Naive thymus-derived CD4-positive, alpha-beta T cell (primary cell): ENCODE results near the gene CCDC33. TPM values are rescaled to one million over a fixed set of nuclear protein-coding genes. Genes with fewer than 3 reads are reported as not detected.

ENCODE experiments used
- ATAC-seq: fragments of 150-1000 bp; cut with Tn5 transposase; 2 replicates; pipeline ENCODE4 v1.10.0; 2021; ENCODE audit warnings: mild to moderate bottlenecking, moderate library complexity
- CTCF ChIA-PET: fragments of 350-600 bp; sonication (Branson Sonifier 250); formaldehyde crosslinking; loops from one replicate; lab custom pipeline; 2021; ENCODE audit warnings: antibody characterized with exemption; lab: Charles Lee
- POLR2A ChIA-PET: fragments of 350-600 bp; sonication (Branson Sonifier 250); formaldehyde crosslinking; loops from one replicate; lab custom pipeline; 2021; ENCODE audit warnings: antibody characterized with exemption, inconsistent platforms; lab: Charles Lee
- DNase-seq, 9 donors: peaks; one replicate each; pipeline versions ENCODE4 v3.0.0 to v3.0.0-alpha.2; 2020 to 2022; ENCODE audit warnings: mixed read lengths in 1 of 9
- H3K27ac ChIP-seq: one replicate; pipeline ENCODE4 v1.7.0; 2013; ENCODE audit warnings: mild to moderate bottlenecking, low read depth, low read length, moderate library complexity
- H3K27me3 ChIP-seq, 2 donors: one replicate each; pipeline ENCODE4 v1.7.0; 2013; ENCODE audit warnings: low read length in 2 of 2, mild to moderate bottlenecking in 2 of 2, moderate library complexity in 2 of 2; ENCODE audit not compliant: control insufficient read depth in 2 of 2, insufficient read depth in 2 of 2
- H3K36me3 ChIP-seq, 3 experiments: 1 replicate in 2 of 3; 2 replicates in 1 of 3; pipeline ENCODE4 v1.7.0; 2013; ENCODE audit warnings: low read length in 3 of 3, mild to moderate bottlenecking in 3 of 3, moderate library complexity in 1 of 3; ENCODE audit not compliant: insufficient read depth in 3 of 3, control insufficient read depth in 2 of 3
- H3K4me1 ChIP-seq, 2 donors: one replicate each; pipeline ENCODE4 v1.7.0; 2013; ENCODE audit warnings: low read length in 2 of 2, mild to moderate bottlenecking in 2 of 2, moderate library complexity in 1 of 2; ENCODE audit not compliant: control insufficient read depth in 2 of 2, insufficient read depth in 2 of 2
- H3K4me3 ChIP-seq: 2 replicates; pipeline ENCODE4 v1.7.0; 2013; ENCODE audit warnings: mild to moderate bottlenecking, low read length
- H3K9me3 ChIP-seq, 3 experiments: 1 replicate in 2 of 3; 2 replicates in 1 of 3; pipeline ENCODE4 v1.7.0; 2013; ENCODE audit warnings: low read length in 3 of 3; ENCODE audit not compliant: control insufficient read depth in 2 of 3
- H3K27ac Mint-ChIP-seq, 9 donors: one replicate each; pipeline ENCODE4 v1.8.0; 2020 to 2022; ENCODE audit warnings: mixed read lengths in 9 of 9, mild to moderate bottlenecking in 8 of 9, moderate library complexity in 5 of 9, inconsistent platforms in 2 of 9
- H3K27me3 Mint-ChIP-seq, 5 donors: one replicate each; pipeline ENCODE4 v1.8.0; 2021 to 2022; ENCODE audit warnings: mixed read lengths in 5 of 5, mild to moderate bottlenecking in 1 of 5
- H3K36me3 Mint-ChIP-seq, 5 donors: one replicate each; pipeline ENCODE4 v1.8.0; 2020 to 2022; ENCODE audit warnings: mixed read lengths in 5 of 5, mild to moderate bottlenecking in 3 of 5, inconsistent platforms in 1 of 5
- H3K4me1 Mint-ChIP-seq, 7 donors: one replicate each; pipeline ENCODE4 v1.8.0; 2020 to 2022; ENCODE audit warnings: mixed read lengths in 7 of 7, mild to moderate bottlenecking in 3 of 7, inconsistent platforms in 1 of 7
- H3K4me3 Mint-ChIP-seq, 10 donors: one replicate each; pipeline ENCODE4 v1.8.0; 2020 to 2022; ENCODE audit warnings: mild to moderate bottlenecking in 10 of 10, mixed read lengths in 10 of 10, moderate library complexity in 6 of 10, inconsistent platforms in 2 of 10
- H3K9me3 Mint-ChIP-seq, 11 donors: one replicate each; pipeline ENCODE4 v1.8.0; 2020 to 2022; ENCODE audit warnings: mixed read lengths in 11 of 11, mild to moderate bottlenecking in 4 of 11, inconsistent platforms in 1 of 11, moderate library complexity in 1 of 11
- intact Hi-C, 2 donors: fragments of 100-400 bp; cut with micrococcal nuclease; formaldehyde crosslinking; loops; one replicate each; pipeline ENCODE4 v1.15.1; 2023
- polyA plus RNA-seq, 2 donors: library from polyadenylated mRNA; unstranded; fragments of 300-500 nt; fragmentation: Illumina TruSeq; gene quantifications; one replicate each; pipeline ENCODE4 v1.2.3, GENCODE V29; 2021
- total RNA-seq, 6 experiments: library from RNA in 5 of 6; stranded (reverse) in 5 of 6; gene quantifications; 1 replicate in 5 of 6; 2 replicates in 1 of 6; pipeline ENCODE4 v1.2.3 and lab custom pipeline; 2021 to 2026

The CCDC33 gene
- total and polyA plus RNA-seq, 7 experiments from 2014 or later, result not detected

GRCh38 chr15:74327756-74328155, 91.6 kb downstream of the CCDC33 start:
- POLR2A ChIA-PET, result no interaction called here
- no peaks in the 10 kb centered on the region for H3K9me3 ChIP-seq
- Mint-ChIP-seq H3K4me1 (peaks cover 0 to 11% (median 3%) of the 10 kb centered on the region in 7 donors), H3K9me3 (no peaks in the 10 kb centered on the region), H3K4me3 (no peak overlapping the region), H3K27me3 (peaks cover 0 to 7% (median 0%) of the 10 kb centered on the region in 5 donors), H3K36me3 (no peaks in the 10 kb centered on the region), H3K27ac (no peak overlapping the region)
- CTCF ChIA-PET, result no interaction called here
- no peak overlapping the region for H3K27ac ChIP-seq
- H3K4me3 ChIP-seq, result no peak overlapping the region
- DNase-seq (no peak), ATAC-seq (no peak)
- intact Hi-C loops, result loop anchor here in 1 of 2 donors (10.0 kb wide), 1 partner anchor 273 kb away; no protein-coding TSS in a partner anchor
- H3K4me1 ChIP-seq, result no peaks in the 10 kb centered on the region
- no peaks in the 10 kb centered on the region for H3K27me3 ChIP-seq
- no peaks in the 10 kb centered on the region for H3K36me3 ChIP-seq

- Histone ChIP-seq H3K27ac (no peak overlapping the region), H3K9me3 (no peaks in the 10 kb centered on the region), H3K4me1 (no peaks in the 10 kb centered on the region), H3K36me3 (no peaks in the 10 kb centered on the region), H3K27me3 (no peaks in the 10 kb centered on the region), H3K4me3 (no peak overlapping the region)
- DNase-seq, result no peak
- no peak overlapping the region for H3K4me3 Mint-ChIP-seq
- peaks cover 0 to 7% (median 0%) of the 10 kb centered on the region in 5 donors for H3K27me3 Mint-ChIP-seq
- ATAC-seq, result no peak
- no peaks in the 10 kb centered on the region for H3K9me3 Mint-ChIP-seq
- no peaks in the 10 kb centered on the region for H3K36me3 Mint-ChIP-seq
- no peak overlapping the region for H3K27ac Mint-ChIP-seq
- peaks cover 0 to 11% (median 3%) of the 10 kb centered on the region in 7 donors for H3K4me1 Mint-ChIP-seq
- intact Hi-C loops, result loop anchor here in 1 of 2 donors (10.0 kb wide), 1 partner anchor 274 kb away; no protein-coding TSS in a partner anchor
- CTCF ChIA-PET, result no interaction called here
- POLR2A ChIA-PET, result no interaction called here
These were observed 92.4 kb downstream of the CCDC33 start for GRCh38 chr15:74328331-74329056.

GRCh38 chr15:74330861-74331408, 94.8 kb downstream of the CCDC33 start:
- intact Hi-C loops, result no loop called here
- Histone ChIP-seq H3K9me3 (no peaks in the 10 kb centered on the region), H3K27ac (no peak overlapping the region), H3K4me3 (no peak overlapping the region), H3K36me3 (no peaks in the 10 kb centered on the region), H3K27me3 (no peaks in the 10 kb centered on the region), H3K4me1 (no peaks in the 10 kb centered on the region)
- Mint-ChIP-seq H3K4me3 (no peak overlapping the region), H3K4me1 (peaks cover 0 to 11% (median 3%) of the 10 kb centered on the region in 7 donors), H3K27ac (no peak overlapping the region), H3K27me3 (peaks cover 0 to 3% (median 0%) of the 10 kb centered on the region in 5 donors), H3K9me3 (peaks cover 0 to 8% (median 0%) of the 10 kb centered on the region in 11 donors), H3K36me3 (no peaks in the 10 kb centered on the region)
- ATAC-seq (no peak), DNase-seq (no peak)
- ChIA-PET CTCF (interaction anchor here (0.8 kb wide), 1 partner anchor 9 kb away, joined by 3 read pairs; no protein-coding TSS in a partner anchor), POLR2A (no interaction called here)

GRCh38 chr15:74332011-74332410, 95.9 kb downstream of the CCDC33 start:
- DNase-seq, result no peak
- H3K27me3 ChIP-seq, result no peaks in the 10 kb centered on the region
- no peaks in the 10 kb centered on the region for H3K36me3 Mint-ChIP-seq
- ChIA-PET POLR2A (no interaction called here), CTCF (no interaction called here)
- no peaks in the 10 kb centered on the region for H3K4me1 ChIP-seq
- H3K27me3 Mint-ChIP-seq, result peaks cover 0 to 3% (median 0%) of the 10 kb centered on the region in 5 donors
- H3K9me3 ChIP-seq, result no peaks in the 10 kb centered on the region
- intact Hi-C loops, result no loop called here
- H3K9me3 Mint-ChIP-seq, result peaks cover 0 to 8% (median 0%) of the 10 kb centered on the region in 11 donors
- no peak overlapping the region for H3K4me3 ChIP-seq
- peaks cover 0 to 11% (median 3%) of the 10 kb centered on the region in 7 donors for H3K4me1 Mint-ChIP-seq
- no peak overlapping the region for H3K4me3 Mint-ChIP-seq
- H3K27ac Mint-ChIP-seq, result no peak overlapping the region
- H3K36me3 ChIP-seq, result no peaks in the 10 kb centered on the region
- no peak for ATAC-seq
- H3K27ac ChIP-seq, result no peak overlapping the region

- ChIA-PET POLR2A (no interaction called here), CTCF (no interaction called here)
- Mint-ChIP-seq H3K4me1 (peaks cover 0 to 11% (median 3%) of the 10 kb centered on the region in 7 donors), H3K27me3 (peaks cover 0 to 3% (median 0%) of the 10 kb centered on the region in 5 donors), H3K4me3 (no peak overlapping the region), H3K9me3 (peaks cover 0 to 8% (median 0%) of the 10 kb centered on the region in 11 donors), H3K27ac (no peak overlapping the region), H3K36me3 (no peaks in the 10 kb centered on the region)
- no peak for ATAC-seq
- intact Hi-C loops, result no loop called here
- DNase-seq, result no peak
- Histone ChIP-seq H3K27ac (no peak overlapping the region), H3K4me3 (no peak overlapping the region), H3K36me3 (no peaks in the 10 kb centered on the region), H3K4me1 (no peaks in the 10 kb centered on the region), H3K27me3 (no peaks in the 10 kb centered on the region), H3K9me3 (no peaks in the 10 kb centered on the region)
These were observed 96.5 kb downstream of the CCDC33 start for GRCh38 chr15:74332611-74333010.

GRCh38 chr15:74333093-74333492, 97.0 kb downstream of the CCDC33 start:
- no peak for DNase-seq
- CTCF ChIA-PET, result no interaction called here

More at GRCh38 chr15:74333093-74333492, 97.0 kb downstream of the CCDC33 start:
- H3K4me1 ChIP-seq, result no peaks in the 10 kb centered on the region
- intact Hi-C loops, result no loop called here
- Mint-ChIP-seq H3K36me3 (no peaks in the 10 kb centered on the region), H3K27ac (no peak overlapping the region), H3K4me1 (peaks cover 0 to 9% (median 3%) of the 10 kb centered on the region in 7 donors), H3K27me3 (peaks cover 0 to 3% (median 0%) of the 10 kb centered on the region in 5 donors), H3K4me3 (no peak overlapping the region), H3K9me3 (peaks cover 0 to 8% (median 0%) of the 10 kb centered on the region in 11 donors)
- POLR2A ChIA-PET, result no interaction called here
- H3K27me3 ChIP-seq, result no peaks in the 10 kb centered on the region
- H3K36me3 ChIP-seq, result no peaks in the 10 kb centered on the region
- no peak for ATAC-seq
- no peak overlapping the region for H3K27ac ChIP-seq
- H3K9me3 ChIP-seq, result no peaks in the 10 kb centered on the region
- H3K4me3 ChIP-seq, result no peak overlapping the region
